ENCODE measurements around the gene NUMA1.

NUMA1 gene

DNA sequence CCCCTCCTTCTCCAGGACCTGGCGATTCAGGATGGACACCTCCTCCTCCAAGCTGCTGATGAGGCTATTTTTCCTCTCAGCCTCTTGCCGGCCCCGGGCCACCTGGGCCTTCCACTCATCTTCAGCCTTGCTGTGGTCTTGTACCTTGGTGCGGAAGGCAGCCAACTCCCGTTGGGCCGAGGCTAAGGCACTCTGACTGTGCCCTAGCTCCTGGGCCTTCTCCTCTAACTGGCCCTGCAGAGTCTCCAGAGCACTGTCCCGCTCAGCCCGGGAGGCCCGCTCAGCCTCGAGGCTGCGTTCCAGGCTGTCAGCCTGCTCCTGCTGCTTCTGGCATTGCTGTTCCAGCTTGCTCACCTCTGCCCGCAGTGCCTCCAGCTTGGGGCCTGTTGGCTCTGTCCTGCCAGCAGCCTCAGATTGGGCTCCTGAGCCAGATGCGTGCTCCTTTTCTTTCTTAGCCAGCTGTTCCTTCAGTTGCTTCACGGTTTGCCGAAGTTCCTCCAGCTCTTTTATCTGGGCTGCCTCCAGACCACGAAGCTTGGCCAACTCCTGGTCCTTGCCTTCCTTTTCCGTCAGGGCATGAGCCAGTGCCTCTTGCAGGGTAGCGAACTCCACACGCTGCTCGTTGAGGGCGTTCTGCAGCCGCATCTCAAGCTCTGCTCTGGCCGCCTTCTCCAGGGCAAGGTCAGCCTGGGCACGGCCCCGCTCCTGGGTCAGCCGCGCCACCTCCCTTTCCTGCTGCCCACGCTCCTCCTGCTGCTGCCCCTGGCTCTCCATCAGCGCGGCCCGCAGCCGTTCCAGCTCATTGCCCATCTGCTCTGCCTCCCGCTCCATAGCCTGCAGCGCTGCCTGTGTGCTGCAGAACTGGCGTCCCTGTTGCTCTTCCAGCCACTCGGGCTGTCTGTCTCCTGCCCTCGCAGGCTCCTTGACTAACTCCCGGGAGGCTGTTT, 66.3 kb downstream of the NUMA1 start:
- no peak overlapping the region for H3K4me2 ChIP-seq (ENCODE audit: low read depth, low read length, poor library complexity, severe bottlenecking)
- H3K4me1 ChIP-seq (ENCODE audit: insufficient read depth, low read length, poor library complexity, severe bottlenecking): no peaks in the 10 kb centered on the region
- peaks cover 100% of the 10 kb centered on the region for H3K36me3 ChIP-seq (ENCODE audit: insufficient read depth, low read length)
- no peaks in the 10 kb centered on the region for H3K27me3 ChIP-seq (ENCODE audit: insufficient read depth, low read length, poor library complexity, severe bottlenecking)
- TF ChIP-seq EZH2phosphoT487 (IDR thresholded peaks at IDR 0.05; ENCODE audit: borderline replicate concordance): no peak
- TF ChIP-seq, protein P1, sequence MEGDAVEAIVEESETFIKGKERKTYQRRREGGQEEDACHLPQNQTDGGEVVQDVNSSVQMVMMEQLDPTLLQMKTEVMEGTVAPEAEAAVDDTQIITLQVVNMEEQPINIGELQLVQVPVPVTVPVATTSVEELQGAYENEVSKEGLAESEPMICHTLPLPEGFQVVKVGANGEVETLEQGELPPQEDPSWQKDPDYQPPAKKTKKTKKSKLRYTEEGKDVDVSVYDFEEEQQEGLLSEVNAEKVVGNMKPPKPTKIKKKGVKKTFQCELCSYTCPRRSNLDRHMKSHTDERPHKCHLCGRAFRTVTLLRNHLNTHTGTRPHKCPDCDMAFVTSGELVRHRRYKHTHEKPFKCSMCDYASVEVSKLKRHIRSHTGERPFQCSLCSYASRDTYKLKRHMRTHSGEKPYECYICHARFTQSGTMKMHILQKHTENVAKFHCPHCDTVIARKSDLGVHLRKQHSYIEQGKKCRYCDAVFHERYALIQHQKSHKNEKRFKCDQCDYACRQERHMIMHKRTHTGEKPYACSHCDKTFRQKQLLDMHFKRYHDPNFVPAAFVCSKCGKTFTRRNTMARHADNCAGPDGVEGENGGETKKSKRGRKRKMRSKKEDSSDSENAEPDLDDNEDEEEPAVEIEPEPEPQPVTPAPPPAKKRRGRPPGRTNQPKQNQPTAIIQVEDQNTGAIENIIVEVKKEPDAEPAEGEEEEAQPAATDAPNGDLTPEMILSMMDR (conservative IDR thresholded peaks at IDR 0.05; ENCODE audit: low read length): no peak
- no peak overlapping the region for H3K9ac ChIP-seq (ENCODE audit: low read depth, low read length, poor library complexity, severe bottlenecking)
- H3K9me2 ChIP-seq (replicated peaks; ENCODE audit: low read depth, low read length): no peaks in the 10 kb centered on the region
- no peak overlapping the region for H2AFZ ChIP-seq (ENCODE audit: low read length)
- no peak overlapping the region for H3K4me3 ChIP-seq (ENCODE audit: low read length, poor library complexity, severe bottlenecking)
- no peaks in the 10 kb centered on the region for H3K79me2 ChIP-seq (ENCODE audit: insufficient read depth, low read length)
- no peaks in the 10 kb centered on the region for H3F3A ChIP-seq (ENCODE audit: low read depth)
- no peaks in the 10 kb centered on the region for H4K20me1 ChIP-seq (ENCODE audit: insufficient read depth, low read length, poor library complexity, severe bottlenecking)
- H3K9me3 ChIP-seq (ENCODE audit: insufficient read depth, low read depth, low read length): no peaks in the 10 kb centered on the region

DNA sequence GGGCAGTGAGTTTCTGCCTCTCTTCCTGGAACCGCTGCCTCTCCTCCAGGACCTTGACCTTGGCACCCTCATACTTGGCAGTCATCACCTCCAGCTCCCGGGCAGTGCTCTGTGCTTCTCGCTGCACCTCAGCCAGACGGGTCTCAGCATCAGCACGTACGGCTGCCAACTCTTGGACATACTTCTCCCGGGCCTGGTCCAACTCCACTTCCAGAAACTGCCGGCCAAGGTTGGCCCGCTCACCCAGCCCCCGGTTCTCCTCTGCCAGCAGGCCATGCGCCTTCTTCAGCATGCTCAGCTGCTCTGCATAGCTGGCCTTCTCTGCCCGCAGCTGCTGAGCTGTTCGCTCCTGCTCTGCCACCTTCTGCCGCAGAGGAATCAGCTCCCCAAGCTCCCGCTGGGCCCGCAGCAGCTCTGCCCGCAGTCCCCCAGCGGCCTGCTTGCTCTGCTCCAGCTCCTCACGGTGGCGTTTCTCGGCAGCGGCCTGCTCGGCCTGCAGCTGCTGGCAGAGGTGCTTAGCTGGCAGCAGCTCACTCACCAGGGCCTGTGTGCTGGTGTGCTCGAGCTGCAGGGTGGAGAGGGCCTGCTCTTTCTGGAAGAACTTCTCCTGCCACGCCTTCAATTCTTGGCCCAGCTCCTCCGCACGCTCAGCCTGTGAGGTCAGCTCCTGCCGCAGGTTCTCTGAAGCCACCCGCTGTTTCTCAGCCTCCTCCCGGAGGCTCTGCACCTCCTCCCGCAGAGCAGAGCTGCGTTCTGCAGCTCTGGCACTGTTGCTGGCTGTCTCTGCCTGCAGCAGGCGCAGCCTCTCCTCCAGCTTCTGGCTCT, 67.2 kb downstream of the NUMA1 start:
- Histone ChIP-seq H2AFZ (ENCODE audit: low read length) (no peak overlapping the region), H3K36me3 (ENCODE audit: insufficient read depth, low read length) (peaks cover 99% of the 10 kb centered on the region), H3K9me2 (replicated peaks; ENCODE audit: low read depth, low read length) (no peaks in the 10 kb centered on the region), H3K27me3 (ENCODE audit: insufficient read depth, low read length, poor library complexity, severe bottlenecking) (no peaks in the 10 kb centered on the region), H3K9me3 (ENCODE audit: insufficient read depth, low read depth, low read length) (no peaks in the 10 kb centered on the region), H4K20me1 (ENCODE audit: insufficient read depth, low read length, poor library complexity, severe bottlenecking) (no peaks in the 10 kb centered on the region), H3K4me1 (ENCODE audit: insufficient read depth, low read length, poor library complexity, severe bottlenecking) (no peaks in the 10 kb centered on the region), H3K79me2 (ENCODE audit: insufficient read depth, low read length) (no peaks in the 10 kb centered on the region), H3F3A (ENCODE audit: low read depth) (no peaks in the 10 kb centered on the region), H3K9ac (ENCODE audit: low read depth, low read length, poor library complexity, severe bottlenecking) (no peak overlapping the region), H3K4me3 (ENCODE audit: low read length, poor library complexity, severe bottlenecking) (no peak overlapping the region), H3K4me2 (ENCODE audit: low read depth, low read length, poor library complexity, severe bottlenecking) (no peak overlapping the region)
- no peak for TF ChIP-seq EZH2phosphoT487 (IDR thresholded peaks at IDR 0.05; ENCODE audit: borderline replicate concordance)
- TF ChIP-seq, protein P1 (conservative IDR thresholded peaks at IDR 0.05; ENCODE audit: low read length): no peak

DNA sequence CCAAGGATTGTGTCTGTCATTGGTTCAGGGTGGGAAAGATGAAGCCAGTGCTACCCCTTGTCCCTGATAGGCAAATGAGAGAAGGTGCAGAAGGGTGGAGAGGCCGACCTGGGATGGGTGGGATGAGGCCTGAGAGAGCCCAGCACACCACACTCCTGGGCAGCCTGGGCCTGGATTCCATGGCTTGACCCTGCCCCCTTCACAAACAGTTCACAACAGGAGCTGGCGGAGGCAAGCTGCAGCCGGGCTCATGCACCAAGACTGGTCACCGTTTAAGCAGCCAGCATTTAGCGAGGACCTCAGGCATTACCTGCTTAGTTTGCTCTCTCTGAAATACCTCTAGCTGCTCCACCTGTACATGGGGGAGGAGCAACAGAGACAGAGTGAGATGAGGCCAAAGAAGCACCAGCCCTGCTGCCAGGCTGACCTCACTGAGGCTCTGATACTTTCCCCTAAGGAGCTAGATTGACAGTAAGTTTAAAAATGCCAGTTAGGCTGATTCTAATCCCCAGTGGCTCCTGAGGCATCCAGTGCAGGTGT, 68.2 kb downstream of the NUMA1 start:
- no peaks in the 10 kb centered on the region for H3K79me2 ChIP-seq (ENCODE audit: insufficient read depth, low read length)

More for the DNA sequence above, 68.2 kb downstream of the NUMA1 start:
- H2AFZ ChIP-seq (ENCODE audit: low read length): no peak overlapping the region
- no peaks in the 10 kb centered on the region for H3K4me1 ChIP-seq (ENCODE audit: insufficient read depth, low read length, poor library complexity, severe bottlenecking)
- H3K4me2 ChIP-seq (ENCODE audit: low read depth, low read length, poor library complexity, severe bottlenecking): no peak overlapping the region
- H3K27me3 ChIP-seq (ENCODE audit: insufficient read depth, low read length, poor library complexity, severe bottlenecking): no peaks in the 10 kb centered on the region
- no peak overlapping the region for H3K4me3 ChIP-seq (ENCODE audit: low read length, poor library complexity, severe bottlenecking)
- peaks cover 99% of the 10 kb centered on the region for H3K36me3 ChIP-seq (ENCODE audit: insufficient read depth, low read length)
- H3K9me3 ChIP-seq (ENCODE audit: insufficient read depth, low read depth, low read length): no peaks in the 10 kb centered on the region
- H3K9me2 ChIP-seq (replicated peaks; ENCODE audit: low read depth, low read length): no peaks in the 10 kb centered on the region
- no peak overlapping the region for H3K9ac ChIP-seq (ENCODE audit: low read depth, low read length, poor library complexity, severe bottlenecking)
- no peak for TF ChIP-seq EZH2phosphoT487 (IDR thresholded peaks at IDR 0.05; ENCODE audit: borderline replicate concordance)
- TF ChIP-seq, protein P1 (conservative IDR thresholded peaks at IDR 0.05; ENCODE audit: low read length): no peak
- no peaks in the 10 kb centered on the region for H3F3A ChIP-seq (ENCODE audit: low read depth)
- H4K20me1 ChIP-seq (ENCODE audit: insufficient read depth, low read length, poor library complexity, severe bottlenecking): no peaks in the 10 kb centered on the region

Measured in Loucy (cell line).